GM12891 (cell line): ENCODE measurements around the gene IRAK1.

Experiments
- PAX5 ChIP-seq: IDR thresholded peaks from 2 replicates; pipeline ENCODE4 v1.6.1; 2011; ENCODE audit warnings: low read length, moderate library complexity, mild to moderate bottlenecking; ENCODE audit not compliant: insufficient read depth, severe bottlenecking
- POLR2A ChIP-seq: IDR thresholded peaks from 2 replicates; pipeline ENCODE4 v1.6.1; 2011; ENCODE audit warnings: low read depth, low read length, control low read depth
- POLR2AphosphoS5 ChIP-seq: IDR thresholded peaks from 2 replicates; pipeline ENCODE4 v1.6.1; 2011; ENCODE audit warnings: low read depth, low read length, control low read depth
- SPI1 ChIP-seq: IDR thresholded peaks from 2 replicates; pipeline ENCODE4 v1.6.1; 2011; ENCODE audit warnings: low read depth, low read length, control low read depth
- TAF1 ChIP-seq: IDR thresholded peaks from 2 replicates; pipeline ENCODE4 v1.6.1; 2011; ENCODE audit warnings: low read depth, low read length, control low read depth

GRCh38 chrX:154021131-154021611 is 1.5 kb upstream of the IRAK1 start:
- TF ChIP-seq POLR2A: no peak
- TF ChIP-seq POLR2AphosphoS5: no peak
- no peak for TF ChIP-seq PAX5
- TF ChIP-seq TAF1: no peak
- TF ChIP-seq SPI1: no peak
